ENCODE measurements around the gene IL17REL. TPM values are rescaled to one million over a fixed set of nuclear protein-coding genes. Genes with fewer than 3 reads are reported as not detected.

IL17REL gene
- total RNA-seq, 1 donor from 2014 or later: not detected

GRCh38 chr22:50015451-50016307, 3.1 kb upstream of the IL17REL start:
- Mint-ChIP-seq H3K36me3 (ENCODE audit: unreplicated experiment) (no peaks in the 10 kb centered on the region), H3K4me3 (ENCODE audit: unreplicated experiment) (no peak overlapping the region), H3K9me3 (ENCODE audit: unreplicated experiment) (no peaks in the 10 kb centered on the region), H3K27me3 (ENCODE audit: unreplicated experiment) (peaks cover 10% of the 10 kb centered on the region), H3K27ac (ENCODE audit: unreplicated experiment) (no peak overlapping the region), H3K4me1 (ENCODE audit: unreplicated experiment) (peaks cover 22% of the 10 kb centered on the region)
- TF ChIP-seq, protein P1, sequence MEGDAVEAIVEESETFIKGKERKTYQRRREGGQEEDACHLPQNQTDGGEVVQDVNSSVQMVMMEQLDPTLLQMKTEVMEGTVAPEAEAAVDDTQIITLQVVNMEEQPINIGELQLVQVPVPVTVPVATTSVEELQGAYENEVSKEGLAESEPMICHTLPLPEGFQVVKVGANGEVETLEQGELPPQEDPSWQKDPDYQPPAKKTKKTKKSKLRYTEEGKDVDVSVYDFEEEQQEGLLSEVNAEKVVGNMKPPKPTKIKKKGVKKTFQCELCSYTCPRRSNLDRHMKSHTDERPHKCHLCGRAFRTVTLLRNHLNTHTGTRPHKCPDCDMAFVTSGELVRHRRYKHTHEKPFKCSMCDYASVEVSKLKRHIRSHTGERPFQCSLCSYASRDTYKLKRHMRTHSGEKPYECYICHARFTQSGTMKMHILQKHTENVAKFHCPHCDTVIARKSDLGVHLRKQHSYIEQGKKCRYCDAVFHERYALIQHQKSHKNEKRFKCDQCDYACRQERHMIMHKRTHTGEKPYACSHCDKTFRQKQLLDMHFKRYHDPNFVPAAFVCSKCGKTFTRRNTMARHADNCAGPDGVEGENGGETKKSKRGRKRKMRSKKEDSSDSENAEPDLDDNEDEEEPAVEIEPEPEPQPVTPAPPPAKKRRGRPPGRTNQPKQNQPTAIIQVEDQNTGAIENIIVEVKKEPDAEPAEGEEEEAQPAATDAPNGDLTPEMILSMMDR (IDR thresholded peaks at IDR 0.05): no peak
- no peak for DNase-seq (ENCODE audit: extremely low spot score, unreplicated experiment)

GRCh38 chr22:50014655-50015401, 2.3 kb upstream of the IL17REL start:
- H3K27me3 Mint-ChIP-seq (ENCODE audit: unreplicated experiment): peaks cover 10% of the 10 kb centered on the region
- H3K4me3 Mint-ChIP-seq (ENCODE audit: unreplicated experiment): no peak overlapping the region
- no peaks in the 10 kb centered on the region for H3K9me3 Mint-ChIP-seq (ENCODE audit: unreplicated experiment)
- H3K4me1 Mint-ChIP-seq (ENCODE audit: unreplicated experiment): peaks cover 22% of the 10 kb centered on the region
- H3K27ac Mint-ChIP-seq (ENCODE audit: unreplicated experiment): no peak overlapping the region
- H3K36me3 Mint-ChIP-seq (ENCODE audit: unreplicated experiment): no peaks in the 10 kb centered on the region
- DNase-seq (ENCODE audit: extremely low spot score, unreplicated experiment): no peak
- TF ChIP-seq, protein P1 (IDR thresholded peaks at IDR 0.05): no peak

DNA sequence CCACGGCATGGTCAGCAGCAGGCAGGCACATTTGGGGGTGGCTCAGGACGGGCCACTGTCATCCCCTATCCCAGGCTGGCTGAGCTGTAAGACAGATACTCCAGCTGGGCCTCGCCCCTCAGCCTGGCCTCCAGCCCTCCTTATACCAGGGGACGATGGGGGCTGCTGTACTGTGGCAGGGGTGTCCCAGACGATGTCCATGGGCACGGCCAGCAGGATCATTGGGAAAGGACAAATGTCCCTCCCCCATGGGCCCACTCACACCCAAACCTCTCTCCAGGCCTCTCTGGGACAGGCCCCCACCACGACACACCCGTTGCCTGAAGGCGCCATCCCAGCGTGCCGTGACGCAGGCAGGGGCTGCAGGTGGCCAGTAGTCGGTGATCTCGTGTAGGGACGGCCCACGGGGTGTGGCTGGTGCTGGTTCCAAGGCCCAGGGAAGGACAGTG, 1.5 kb upstream of the IL17REL start:
- no peak overlapping the region for H3K4me3 Mint-ChIP-seq (ENCODE audit: unreplicated experiment)
- no peak for DNase-seq (ENCODE audit: extremely low spot score, unreplicated experiment)
- peaks cover 22% of the 10 kb centered on the region for H3K4me1 Mint-ChIP-seq (ENCODE audit: unreplicated experiment)
- H3K27ac Mint-ChIP-seq (ENCODE audit: unreplicated experiment): no peak overlapping the region
- peaks cover 10% of the 10 kb centered on the region for H3K27me3 Mint-ChIP-seq (ENCODE audit: unreplicated experiment)
- TF ChIP-seq, protein P1 (IDR thresholded peaks at IDR 0.05): no peak
- H3K36me3 Mint-ChIP-seq (ENCODE audit: unreplicated experiment): no peaks in the 10 kb centered on the region
- H3K9me3 Mint-ChIP-seq (ENCODE audit: unreplicated experiment): no peaks in the 10 kb centered on the region

GRCh38 chr22:50011447-50012210, 936 bp downstream of the IL17REL start:
- Mint-ChIP-seq H3K4me3 (ENCODE audit: unreplicated experiment) (no peak overlapping the region), H3K27ac (ENCODE audit: unreplicated experiment) (no peak overlapping the region), H3K4me1 (ENCODE audit: unreplicated experiment) (peaks cover 22% of the 10 kb centered on the region), H3K9me3 (ENCODE audit: unreplicated experiment) (no peaks in the 10 kb centered on the region), H3K27me3 (ENCODE audit: unreplicated experiment) (no peaks in the 10 kb centered on the region), H3K36me3 (ENCODE audit: unreplicated experiment) (no peaks in the 10 kb centered on the region)
- TF ChIP-seq, protein P1 (IDR thresholded peaks at IDR 0.05): no peak
- no peak for DNase-seq (ENCODE audit: extremely low spot score, unreplicated experiment)
